HEK293T (cell line): ENCODE data around the gene GALNT2.

Experiments used
- ARNT ChIP-seq: fragments of 450-650 bp; IDR thresholded peaks from 2 replicates; pipeline ENCODE4 v1.6.1; 2017; ENCODE audit warnings: mild to moderate bottlenecking
- BHLHE40 ChIP-seq: fragments of 450-650 bp; IDR thresholded peaks from 2 replicates; pipeline ENCODE4 v1.6.1; 2016; ENCODE audit warnings: mild to moderate bottlenecking, moderate library complexity, borderline replicate concordance
- ELF4 ChIP-seq: fragments of 450-650 bp; IDR thresholded peaks from 2 replicates; pipeline ENCODE4 v1.6.1; 2017; ENCODE audit warnings: antibody characterized with exemption
- FOXK2 ChIP-seq: fragments of 450-650 bp; IDR thresholded peaks from 2 replicates; pipeline ENCODE4 v1.6.1; 2016; ENCODE audit warnings: mild to moderate bottlenecking
- FOXM1 ChIP-seq: fragments of 450-650 bp; IDR thresholded peaks from 2 replicates; pipeline ENCODE4 v1.6.1; 2017; ENCODE audit warnings: mild to moderate bottlenecking, borderline replicate concordance
- HDGF ChIP-seq: fragments of 450-650 bp; IDR thresholded peaks from 2 replicates; pipeline ENCODE4 v1.6.1; 2017; ENCODE audit warnings: antibody characterized with exemption, borderline replicate concordance
- L3MBTL2 ChIP-seq: fragments of 450-650 bp; conservative IDR thresholded peaks from 2 replicates; pipeline ENCODE4 v1.6.1; 2016; ENCODE audit warnings: mild to moderate bottlenecking
- NFRKB ChIP-seq: fragments of 450-650 bp; IDR thresholded peaks from 2 replicates; pipeline ENCODE4 v1.6.1; 2016; ENCODE audit warnings: mild to moderate bottlenecking, moderate library complexity
- SP1 ChIP-seq: fragments of 450-650 bp; IDR thresholded peaks from 2 replicates; pipeline ENCODE4 v1.6.1; 2017
- SUZ12 ChIP-seq: fragments of 450-650 bp; IDR thresholded peaks from 2 replicates; pipeline ENCODE4 v1.6.1; 2016; ENCODE audit warnings: mild to moderate bottlenecking
- TARDBP ChIP-seq: fragments of 450-650 bp; IDR thresholded peaks from 2 replicates; pipeline ENCODE4 v1.6.1; 2016
- ZNF384 ChIP-seq: fragments of 450-650 bp; IDR thresholded peaks from 2 replicates; pipeline ENCODE4 v1.6.1; 2016
- TF ChIP-seq, protein P1 (sequence below): fragments of 450-650 bp; IDR thresholded peaks from 2 replicates; pipeline ENCODE4 v1.6.1; 2016

DNA sequence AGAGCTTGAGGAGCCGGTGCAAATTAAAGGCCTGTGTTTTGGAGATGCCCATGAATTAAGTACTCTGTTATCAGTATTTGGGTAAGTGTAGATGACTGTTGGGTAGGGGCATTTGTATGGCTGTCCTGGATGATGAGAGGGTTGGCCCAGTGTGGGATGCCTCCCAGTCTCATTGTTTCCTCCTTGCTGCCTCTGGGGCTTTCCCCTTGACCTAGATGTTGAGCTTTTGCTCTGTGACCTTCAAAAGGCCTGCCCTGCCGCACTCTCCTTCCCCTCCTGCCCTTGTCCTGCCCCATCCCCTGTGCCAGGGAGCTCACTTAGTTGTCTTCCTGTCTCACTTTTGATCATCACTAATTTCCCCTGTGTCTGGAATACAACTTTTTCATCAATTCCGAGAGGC, 10.0 kb downstream of the GALNT2 start:
- TF ChIP-seq HDGF: no peak
- TF ChIP-seq ELF4: no peak
- TF ChIP-seq SUZ12: no peak
- TF ChIP-seq, protein P1, sequence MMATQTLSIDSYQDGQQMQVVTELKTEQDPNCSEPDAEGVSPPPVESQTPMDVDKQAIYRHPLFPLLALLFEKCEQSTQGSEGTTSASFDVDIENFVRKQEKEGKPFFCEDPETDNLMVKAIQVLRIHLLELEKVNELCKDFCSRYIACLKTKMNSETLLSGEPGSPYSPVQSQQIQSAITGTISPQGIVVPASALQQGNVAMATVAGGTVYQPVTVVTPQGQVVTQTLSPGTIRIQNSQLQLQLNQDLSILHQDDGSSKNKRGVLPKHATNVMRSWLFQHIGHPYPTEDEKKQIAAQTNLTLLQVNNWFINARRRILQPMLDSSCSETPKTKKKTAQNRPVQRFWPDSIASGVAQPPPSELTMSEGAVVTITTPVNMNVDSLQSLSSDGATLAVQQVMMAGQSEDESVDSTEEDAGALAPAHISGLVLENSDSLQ: no peak
- TF ChIP-seq BHLHE40: no peak
- TF ChIP-seq FOXM1: no peak
- no peak for TF ChIP-seq FOXK2
- TF ChIP-seq TARDBP: no peak
- no peak for TF ChIP-seq SP1
- TF ChIP-seq ZNF384: no peak
- no peak for TF ChIP-seq NFRKB
- no peak for TF ChIP-seq L3MBTL2
- no peak for TF ChIP-seq ARNT
